GM18951 (cell line): ENCODE results near the gene FBXL7.

ENCODE experiments used
- POLR2A ChIP-seq: IDR thresholded peaks from 4 replicates; pipeline ENCODE4 v1.6.1; 2011; ENCODE audit warnings: mild to moderate bottlenecking; ENCODE audit not compliant: insufficient read length, insufficient read depth; ENCODE audit errors: extremely low read depth
- in situ Hi-C: fragments of 300-500 bp; cut with MboI; formaldehyde crosslinking; loops from one replicate; pipeline ENCODE4 v1.12.0; 2022; ENCODE audit warnings: low sequenced_read_pairs, mixed read lengths, inconsistent platforms; ENCODE audit not compliant: unreplicated experiment

Gene FBXL7

DNA sequence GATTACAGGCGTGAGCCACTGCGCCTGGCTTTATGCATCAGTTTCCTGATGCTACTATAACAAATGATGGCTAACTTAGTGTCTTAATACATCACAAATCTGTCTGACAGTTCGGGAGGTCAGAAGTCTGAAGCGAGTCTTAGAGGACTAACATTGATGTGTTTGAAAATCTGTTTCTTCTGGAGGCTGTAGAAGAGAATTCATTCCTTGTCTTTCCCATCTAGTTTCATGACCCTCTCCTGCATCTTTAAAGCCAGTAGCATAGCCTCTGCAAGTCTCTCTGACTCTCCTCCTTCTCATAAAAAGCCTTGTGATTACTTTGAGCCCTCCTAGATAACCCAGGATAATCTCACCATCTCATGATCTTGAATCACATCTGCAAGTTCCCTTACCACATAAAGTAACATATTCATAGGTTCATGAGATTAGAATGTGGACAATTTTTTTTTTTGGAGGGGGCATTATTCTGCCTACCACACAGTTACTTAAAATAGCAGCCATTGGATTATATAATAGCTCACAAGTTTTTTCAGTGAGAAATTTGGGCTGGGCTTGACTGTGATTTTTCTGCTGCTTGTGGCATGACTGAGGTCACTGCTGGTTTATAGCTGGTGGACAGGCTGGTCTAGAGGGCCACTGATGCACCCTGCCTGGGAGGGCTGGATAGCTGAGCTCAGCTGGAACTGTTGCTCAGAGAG, 134.8 kb downstream of the FBXL7 start:
- TF ChIP-seq POLR2A = no peak
- in situ Hi-C loops = no loop called here

DNA sequence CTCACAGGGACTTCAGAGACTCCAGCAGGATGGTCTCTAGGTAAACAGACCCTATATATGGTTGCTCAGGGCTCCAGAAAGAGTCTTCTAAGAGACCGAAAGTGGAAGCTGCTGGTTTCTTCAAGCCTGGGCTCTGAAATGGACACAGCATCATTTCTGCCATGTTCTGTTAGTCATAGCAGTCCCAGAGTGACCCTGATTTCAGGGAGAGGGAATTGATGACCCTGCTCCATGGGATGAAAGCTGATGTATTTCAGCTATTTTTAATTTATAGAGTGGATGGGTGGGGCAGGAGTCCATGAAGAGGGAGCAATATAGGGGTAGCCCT, 135.3 kb downstream of the FBXL7 start:
- TF ChIP-seq POLR2A = no peak
- in situ Hi-C loops = no loop called here

DNA sequence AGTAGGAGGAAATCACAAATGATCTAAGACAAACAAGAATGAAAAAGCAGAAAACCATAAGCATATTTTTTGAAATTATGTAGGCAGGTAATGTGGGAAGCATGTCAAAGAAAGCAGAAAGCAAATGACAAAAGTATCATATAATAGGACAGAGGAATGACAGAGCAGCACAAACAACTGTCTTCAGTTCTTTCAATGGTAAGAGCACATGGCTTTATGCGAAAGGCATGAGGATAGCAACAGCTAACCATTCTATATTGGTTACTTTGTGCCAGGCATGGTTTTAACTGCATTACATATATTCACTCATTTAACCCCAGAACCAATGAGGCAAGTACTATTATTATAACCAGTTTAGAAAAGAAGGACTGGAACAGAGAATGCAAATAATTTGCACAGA, 137.4 kb downstream of the FBXL7 start:
- in situ Hi-C loops = no loop called here
- no peak for TF ChIP-seq POLR2A

DNA sequence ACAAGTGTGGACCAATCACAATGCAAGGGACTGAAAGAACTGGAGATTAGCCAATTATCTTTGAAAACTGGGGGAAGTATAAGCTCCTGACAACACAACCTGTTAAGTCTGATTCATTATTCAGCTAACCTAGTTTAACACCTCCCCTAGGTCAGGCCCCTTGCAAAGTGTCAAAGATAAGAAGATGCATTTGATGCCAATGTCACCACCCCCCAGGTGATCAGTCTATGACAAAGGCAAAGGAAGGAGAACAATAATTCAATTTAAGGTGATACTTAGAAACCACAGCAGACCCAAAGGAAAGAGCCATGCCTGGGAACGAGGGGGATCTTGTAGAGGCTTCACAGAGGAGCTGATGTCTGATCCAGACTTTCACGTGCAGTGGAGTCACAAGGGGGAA, 137.9 kb downstream of the FBXL7 start:
- TF ChIP-seq POLR2A = no peak
- in situ Hi-C loops = no loop called here

DNA sequence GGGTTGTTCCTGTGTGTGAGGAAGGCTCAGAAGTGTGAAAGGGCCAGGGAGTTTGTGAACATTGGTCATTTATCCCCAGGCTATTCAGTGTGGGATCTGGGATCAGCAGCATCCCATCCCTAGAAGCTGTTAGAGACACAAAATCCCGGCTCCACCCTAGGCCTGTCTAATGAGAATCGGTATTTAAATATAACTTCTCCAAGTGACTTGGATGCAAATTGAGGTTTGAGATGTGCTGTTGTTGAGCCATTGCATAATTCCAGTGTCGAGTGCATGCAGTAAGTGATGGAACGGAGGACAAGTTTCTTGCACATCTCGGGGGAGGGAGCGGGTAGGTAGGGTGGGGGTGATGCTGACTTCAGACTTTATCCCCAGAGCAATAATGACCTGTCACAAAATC, 138.3 kb downstream of the FBXL7 start:
- in situ Hi-C loops = no loop called here
- TF ChIP-seq POLR2A = no peak

DNA sequence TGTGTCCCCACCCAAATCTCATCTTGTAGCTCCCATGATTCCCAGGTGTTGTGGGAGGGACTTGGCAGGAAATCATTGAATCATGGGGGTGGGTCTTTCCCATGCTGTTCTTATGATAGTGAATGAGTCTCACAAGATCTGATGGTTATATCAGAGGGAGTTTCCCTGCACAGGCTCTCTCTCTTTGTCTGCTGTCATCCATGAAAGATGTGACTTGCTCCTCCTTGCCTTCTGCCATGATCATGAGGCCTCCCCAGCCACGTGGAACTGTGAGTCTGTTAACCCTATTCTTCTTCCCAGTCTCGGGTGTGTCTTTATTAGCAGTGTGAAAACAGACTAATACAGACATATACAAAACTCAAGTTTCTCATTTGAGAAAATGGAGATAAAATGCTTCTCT, 139.3 kb downstream of the FBXL7 start:
- TF ChIP-seq POLR2A = no peak
- in situ Hi-C loops = no loop called here

DNA sequence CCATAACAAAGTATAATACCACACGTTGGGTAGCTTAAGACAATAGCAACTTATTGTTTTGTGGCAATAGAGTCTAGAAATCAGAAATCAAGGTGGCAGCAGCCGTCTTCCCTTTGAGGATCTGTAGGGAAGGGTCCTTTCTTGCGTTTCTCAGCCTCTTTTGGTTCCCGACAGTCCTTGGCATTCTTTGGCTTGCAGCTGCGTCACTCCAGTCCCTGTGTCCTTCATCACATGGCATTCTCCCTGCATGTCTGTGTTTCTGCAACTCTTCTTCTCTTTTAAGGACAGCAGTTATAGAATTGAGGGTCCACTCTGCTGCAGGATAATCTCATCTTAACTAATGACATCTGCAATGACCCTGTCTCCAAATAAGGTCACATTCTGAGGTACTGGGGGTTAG, 140.1 kb downstream of the FBXL7 start:
- in situ Hi-C loops = no loop called here
- TF ChIP-seq POLR2A = no peak

DNA sequence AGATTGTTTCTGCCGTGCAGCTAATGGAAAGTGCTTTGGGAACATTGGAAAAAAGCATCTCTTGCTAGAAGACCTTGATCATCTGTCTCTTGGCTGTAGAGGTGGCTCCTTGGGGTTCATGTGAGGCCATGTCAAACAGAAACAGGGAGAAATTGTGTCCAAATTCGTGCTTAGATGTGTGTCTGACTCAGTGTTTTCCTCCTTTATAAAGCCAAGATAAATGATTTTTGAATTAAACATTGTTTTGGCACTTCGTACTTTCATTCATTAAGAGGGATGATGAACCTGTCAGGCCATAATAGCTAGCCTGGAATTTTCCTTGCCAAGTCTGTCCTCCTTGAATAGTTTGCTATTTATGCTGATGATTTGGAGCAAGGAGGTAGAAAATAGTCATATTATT, 143.8 kb downstream of the FBXL7 start:
- in situ Hi-C loops = no loop called here
- TF ChIP-seq POLR2A = no peak

DNA sequence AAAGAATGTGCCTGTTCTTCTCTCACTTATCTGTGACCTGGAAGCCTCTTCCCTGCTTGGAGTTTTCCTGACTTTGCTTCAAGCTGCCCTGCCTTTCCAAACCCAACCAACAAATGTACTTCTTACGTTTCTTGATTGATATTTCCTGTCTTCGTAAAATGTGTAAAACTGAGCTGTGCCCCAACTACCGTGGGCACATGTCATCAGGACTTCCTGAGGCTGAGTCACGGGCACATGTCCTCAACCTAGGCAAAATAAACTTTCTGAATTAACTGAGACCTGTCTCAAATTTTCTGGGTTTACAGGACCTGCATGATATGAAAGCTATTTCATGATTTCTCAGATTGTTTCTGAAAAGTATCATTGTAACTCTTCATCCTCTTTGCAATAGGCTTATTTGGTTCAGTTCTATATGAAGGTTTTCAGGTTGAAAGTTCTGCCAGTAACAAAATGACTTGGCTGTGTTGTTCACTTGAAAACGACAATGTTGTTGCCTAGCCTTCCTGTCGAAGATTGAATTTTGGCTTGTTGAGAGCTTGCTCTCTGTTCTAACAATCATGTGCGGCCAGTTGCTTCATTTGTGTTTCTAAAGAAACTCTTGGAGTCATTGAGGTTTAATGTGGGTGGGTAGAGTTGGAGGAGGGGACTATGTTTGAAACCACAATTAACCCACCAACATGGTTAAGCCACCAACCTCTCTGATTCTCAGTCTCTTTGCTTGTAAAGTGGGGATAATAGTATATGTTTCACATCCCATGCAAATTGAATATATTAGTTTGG, 145.6 kb downstream of the FBXL7 start:
- no peak for TF ChIP-seq POLR2A
- in situ Hi-C loops = no loop called here

DNA sequence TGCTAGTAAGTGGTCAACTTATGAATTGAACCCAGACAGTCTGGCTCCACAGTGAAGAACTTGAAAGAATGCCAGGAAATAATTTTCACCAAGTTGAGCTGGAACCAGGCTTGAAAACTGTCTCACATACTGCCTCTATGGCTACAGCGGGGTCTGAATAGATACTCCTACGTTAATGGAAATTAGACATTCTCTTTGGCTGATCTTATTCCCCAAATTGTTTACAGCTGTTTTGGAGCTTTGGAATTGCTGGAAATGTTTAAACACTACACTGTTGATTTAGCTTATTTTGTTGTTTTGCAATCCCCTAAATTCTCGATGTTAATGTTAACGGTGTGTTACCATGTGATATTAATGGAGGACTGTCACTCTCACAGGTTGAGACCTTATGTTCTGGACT, 146.4 kb downstream of the FBXL7 start:
- in situ Hi-C loops = no loop called here
- TF ChIP-seq POLR2A = no peak

DNA sequence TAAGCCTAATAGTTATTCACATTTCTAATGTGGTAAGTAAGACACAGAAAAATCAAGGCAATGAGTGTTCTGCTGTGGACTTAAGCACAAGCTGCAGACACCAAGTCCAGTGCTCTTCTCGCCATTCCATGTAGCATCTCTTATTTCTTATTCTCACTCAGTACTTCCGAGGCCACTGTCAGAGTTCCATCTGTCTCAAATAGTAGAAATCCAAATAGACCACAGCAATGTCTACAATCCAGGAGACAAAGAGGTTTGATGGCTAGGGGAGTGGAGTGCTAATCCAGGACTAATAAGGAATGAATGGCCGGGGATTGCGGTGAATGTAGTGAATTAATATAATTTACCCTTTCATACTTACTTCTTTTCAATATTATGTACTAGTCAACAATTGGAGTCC, 147.3 kb downstream of the FBXL7 start:
- in situ Hi-C loops = no loop called here
- TF ChIP-seq POLR2A = no peak

DNA sequence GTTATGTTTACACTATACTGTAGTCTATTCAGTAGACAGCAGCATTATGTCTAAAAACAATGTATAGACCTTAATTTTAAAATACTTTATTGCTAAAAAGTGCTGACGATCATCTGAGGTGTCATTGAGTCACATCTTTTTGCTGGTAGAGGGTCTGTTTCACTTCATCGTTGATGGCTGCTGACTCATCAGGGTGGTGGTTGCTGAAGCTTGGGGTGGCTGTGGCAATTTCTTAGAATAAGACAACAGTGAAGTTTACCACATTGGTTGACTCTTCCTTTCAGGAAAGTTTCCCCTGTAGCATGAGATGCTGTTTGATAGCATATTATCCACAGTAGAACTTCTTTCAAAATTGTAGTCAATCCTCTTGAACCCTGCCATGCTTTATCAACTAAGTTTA, 150.3 kb downstream of the FBXL7 start:
- no peak for TF ChIP-seq POLR2A
- in situ Hi-C loops = no loop called here

DNA sequence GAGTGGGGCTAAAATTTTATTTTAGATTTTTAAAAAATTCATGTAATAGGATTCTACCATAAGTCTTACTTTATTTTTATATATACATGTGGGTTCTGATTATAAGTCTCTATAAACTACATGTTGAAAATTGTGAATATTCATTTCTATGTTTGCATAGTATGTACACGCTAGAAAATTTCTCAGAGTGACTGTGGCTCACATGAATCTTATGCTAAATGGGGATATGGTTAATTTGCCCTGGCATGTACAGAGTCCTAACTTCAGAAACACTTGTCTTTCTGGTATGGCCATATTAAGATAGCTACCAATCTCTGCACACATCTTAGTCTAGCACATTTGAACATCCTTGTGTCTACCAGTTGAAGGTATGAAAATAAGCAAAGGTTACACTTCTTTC, 154.8 kb downstream of the FBXL7 start:
- no peak for TF ChIP-seq POLR2A

DNA sequence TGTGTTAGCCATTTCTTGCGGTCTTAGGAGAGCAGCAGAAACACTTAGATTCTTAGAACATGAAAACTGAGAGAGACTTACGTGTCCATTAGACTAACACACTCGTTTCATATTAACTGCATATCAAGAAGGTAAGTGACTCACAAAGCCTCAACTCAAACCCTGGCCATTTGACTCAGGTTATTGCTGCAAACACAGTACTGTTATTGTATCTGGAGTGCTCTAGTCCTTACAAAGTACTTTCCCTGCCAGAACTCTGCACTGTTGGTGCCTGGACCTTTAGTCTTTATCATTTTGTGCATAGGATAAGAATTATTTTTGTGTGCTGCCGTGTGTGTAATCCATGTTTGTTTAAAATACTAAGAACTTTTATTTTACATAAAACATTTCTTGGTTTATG, 155.7 kb downstream of the FBXL7 start:
- in situ Hi-C loops = no loop called here
- TF ChIP-seq POLR2A = no peak

More for the DNA sequence above, 154.8 kb downstream of the FBXL7 start:
- in situ Hi-C loops = no loop called here

DNA sequence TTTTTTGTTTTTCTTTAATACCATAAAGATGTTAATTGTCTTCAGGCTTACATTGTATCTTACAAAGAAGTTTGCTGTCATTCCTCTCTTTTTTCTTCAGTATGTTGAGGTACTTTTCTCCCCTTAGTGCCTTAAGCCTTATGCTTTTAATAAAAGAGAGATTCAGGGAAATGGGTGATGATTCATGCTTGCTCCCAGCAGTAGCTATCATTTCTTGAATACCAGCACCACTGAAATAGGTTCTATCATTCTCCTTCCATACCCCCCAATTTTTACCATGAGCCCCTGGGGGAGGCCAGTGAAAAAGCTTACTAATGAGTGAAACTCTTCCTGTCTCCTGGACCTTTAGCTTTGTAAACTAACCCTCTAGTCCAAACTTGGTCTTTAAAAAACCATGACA, 165.0 kb downstream of the FBXL7 start:
- TF ChIP-seq POLR2A = no peak
- in situ Hi-C loops = no loop called here

DNA sequence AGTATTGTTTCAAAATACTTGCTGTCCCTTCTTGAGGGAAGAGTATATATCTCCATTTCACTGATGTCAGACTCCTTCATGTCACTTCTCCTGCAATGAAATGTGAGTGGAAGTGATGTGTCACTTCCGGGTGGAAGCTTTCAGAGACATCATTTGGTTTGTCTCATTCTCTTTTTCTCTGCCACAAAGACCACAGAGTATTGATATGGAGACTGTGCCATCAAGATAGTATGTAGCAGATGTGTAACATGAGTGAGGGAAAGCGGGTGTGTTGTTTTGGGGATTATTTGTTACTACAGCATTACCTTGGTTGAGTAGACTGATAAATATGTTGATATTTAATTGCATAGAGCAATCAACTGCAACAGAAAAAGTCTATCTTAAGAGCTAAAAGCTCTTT, 169.8 kb downstream of the FBXL7 start:
- in situ Hi-C loops = no loop called here
- no peak for TF ChIP-seq POLR2A
